ENCODE measurements around the gene NFATC2.
"Not testable (repeated sequence)": the region's sequence is repeated elsewhere in the genome, so short reads cannot be mapped to it uniquely, and the experiment has no call there.

Gene NFATC2

GRCh38 chr20:51541189-51542032 lies 1.1 kb downstream of the NFATC2 start:
- Histone ChIP-seq H3K4me1 (ENCODE audit: control insufficient read depth, insufficient read depth, low read length) (peaks cover 10% of the 10 kb centered on the region), H3K36me3 (ENCODE audit: control insufficient read depth, insufficient read depth, low read length) (no peaks in the 10 kb centered on the region), H3K27me3 (ENCODE audit: control insufficient read depth, insufficient read depth, low read length, poor library complexity, severe bottlenecking) (peaks cover 39% of the 10 kb centered on the region), H3K4me3 (ENCODE audit: insufficient read depth, low read depth, low read length) (no peak overlapping the region), H3K27ac (ENCODE audit: insufficient read depth, low read depth, low read length, poor library complexity, severe bottlenecking) (no peak overlapping the region), H3K9me3 (ENCODE audit: control insufficient read depth, low read length) (no peaks in the 10 kb centered on the region)
- WGBS, 2 experiments: 50% methylated on average over 12 to 13 of the region's 13 CpGs

DNA sequence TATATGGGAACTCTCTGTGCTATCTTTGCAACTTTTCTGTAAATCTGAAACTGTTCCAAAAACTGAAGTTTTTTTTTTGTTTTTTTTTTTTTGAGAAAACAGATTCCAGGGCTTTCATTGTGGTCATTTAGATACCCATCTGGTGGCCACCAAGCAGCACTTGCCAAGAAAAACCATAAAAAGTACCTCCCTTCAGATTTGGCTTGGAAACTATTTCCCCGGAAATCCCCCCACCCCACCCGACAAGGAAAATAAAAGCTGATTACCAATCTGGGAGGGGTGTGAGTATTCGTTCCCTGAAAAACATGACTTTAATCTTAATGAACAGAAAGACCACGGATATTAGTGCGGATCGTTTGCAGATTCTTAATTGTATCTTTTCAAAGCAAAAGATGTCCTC lies 1.9 kb downstream of the NFATC2 start:
- H3K27me3 ChIP-seq (ENCODE audit: control insufficient read depth, insufficient read depth, low read length, poor library complexity, severe bottlenecking): peaks cover 34% of the 10 kb centered on the region
- peaks cover 10% of the 10 kb centered on the region for H3K4me1 ChIP-seq (ENCODE audit: control insufficient read depth, insufficient read depth, low read length)
- no peak overlapping the region for H3K4me3 ChIP-seq (ENCODE audit: insufficient read depth, low read depth, low read length)
- no peaks in the 10 kb centered on the region for H3K9me3 ChIP-seq (ENCODE audit: control insufficient read depth, low read length)
- no peak overlapping the region for H3K27ac ChIP-seq (ENCODE audit: insufficient read depth, low read depth, low read length, poor library complexity, severe bottlenecking)
- 94 to 99% methylated on average over 6 of the region's 6 CpGs for WGBS, 2 experiments
- no peaks in the 10 kb centered on the region for H3K36me3 ChIP-seq (ENCODE audit: control insufficient read depth, insufficient read depth, low read length)

GRCh38 chr20:51540074-51540473 lies 2.4 kb downstream of the NFATC2 start:
- peaks cover 29% of the 10 kb centered on the region for H3K27me3 ChIP-seq (ENCODE audit: control insufficient read depth, insufficient read depth, low read length, poor library complexity, severe bottlenecking)
- H3K4me3 ChIP-seq (ENCODE audit: insufficient read depth, low read depth, low read length); H3K27ac ChIP-seq (ENCODE audit: insufficient read depth, low read depth, low read length, poor library complexity, severe bottlenecking); H3K4me1 ChIP-seq (ENCODE audit: control insufficient read depth, insufficient read depth, low read length); H3K9me3 ChIP-seq (ENCODE audit: control insufficient read depth, low read length); H3K36me3 ChIP-seq (ENCODE audit: control insufficient read depth, insufficient read depth, low read length): not testable (repeated sequence)
- WGBS, 2 experiments: 70 to 76% methylated on average over 6 of the region's 7 CpGs

DNA sequence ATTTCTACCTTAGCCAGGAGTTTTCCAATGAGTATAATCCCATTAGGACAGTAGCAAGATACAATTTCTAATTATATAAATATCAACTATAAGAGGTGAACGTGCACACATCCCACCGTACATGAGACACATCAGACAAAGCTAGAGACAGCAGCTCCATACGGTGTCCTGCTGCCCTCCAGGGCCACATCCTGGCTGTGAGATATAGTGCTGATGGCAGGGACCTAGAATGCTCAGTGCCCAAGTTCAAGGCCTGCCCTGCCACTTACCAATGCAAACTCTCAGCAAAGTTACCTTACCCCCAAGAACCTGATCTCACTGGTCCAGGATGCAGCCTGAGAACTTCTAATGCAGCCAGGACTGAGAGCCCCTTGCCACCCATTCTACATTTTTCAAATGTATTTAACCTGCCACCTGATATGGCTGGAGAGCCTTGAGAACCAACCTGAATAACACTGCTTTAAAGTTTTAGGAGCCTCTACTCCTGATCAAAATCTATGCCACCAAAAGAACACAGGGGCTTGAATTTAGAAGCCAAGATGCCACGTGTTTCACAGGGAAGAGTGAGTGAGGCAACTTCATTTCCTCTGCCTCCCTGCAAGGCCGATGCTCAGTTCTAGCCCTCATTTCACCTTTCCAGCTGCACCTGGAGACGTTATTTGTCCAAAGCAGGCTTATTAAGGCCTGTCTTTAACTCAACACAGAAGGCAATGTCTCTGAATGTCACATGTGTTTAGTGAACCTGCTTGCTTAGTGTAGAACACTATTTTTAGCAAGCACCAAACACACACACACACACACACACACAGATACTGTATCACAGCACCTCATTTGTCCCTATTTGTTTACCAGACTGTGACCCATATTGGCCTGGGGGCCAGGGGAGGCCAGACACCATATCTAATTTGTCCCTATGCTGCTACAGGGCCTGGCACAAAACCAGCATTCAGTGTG lies 6.1 kb downstream of the NFATC2 start:
- no peak overlapping the region for H3K27ac ChIP-seq (ENCODE audit: insufficient read depth, low read depth, low read length, poor library complexity, severe bottlenecking)
- no peaks in the 10 kb centered on the region for H3K36me3 ChIP-seq (ENCODE audit: control insufficient read depth, insufficient read depth, low read length)
- peaks cover 6% of the 10 kb centered on the region for H3K4me1 ChIP-seq (ENCODE audit: control insufficient read depth, insufficient read depth, low read length)
- no peak overlapping the region for H3K4me3 ChIP-seq (ENCODE audit: insufficient read depth, low read depth, low read length)
- H3K9me3 ChIP-seq (ENCODE audit: control insufficient read depth, low read length): no peaks in the 10 kb centered on the region
- 86 to 90% methylated on average over 6 of the region's 6 CpGs for WGBS, 2 experiments
- no peaks in the 10 kb centered on the region for H3K27me3 ChIP-seq (ENCODE audit: control insufficient read depth, insufficient read depth, low read length, poor library complexity, severe bottlenecking)

DNA sequence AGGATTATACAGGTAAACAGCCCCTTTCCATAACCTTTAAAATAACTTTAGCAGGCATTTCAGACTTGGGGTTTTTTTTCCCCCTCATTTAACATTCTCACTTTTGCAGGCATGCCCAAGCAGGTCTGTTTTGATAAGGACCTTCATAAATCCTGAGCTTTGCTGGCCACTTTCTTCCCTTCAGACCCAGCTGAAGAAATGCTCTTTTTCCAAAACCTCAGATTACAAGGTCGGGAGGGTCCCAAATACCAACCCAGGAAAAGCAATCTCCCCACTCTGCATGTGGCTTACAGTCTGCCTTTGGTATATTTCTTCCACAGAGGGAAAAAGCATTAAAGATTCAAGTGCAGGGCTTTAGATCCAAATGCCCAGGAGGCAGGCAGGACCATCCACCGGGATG lies 6.8 kb downstream of the NFATC2 start:
- WGBS, 2 experiments: 83 to 93% methylated on average over 2 of the region's 2 CpGs
- Histone ChIP-seq H3K36me3 (ENCODE audit: control insufficient read depth, insufficient read depth, low read length) (no peaks in the 10 kb centered on the region), H3K4me3 (ENCODE audit: insufficient read depth, low read depth, low read length) (no peak overlapping the region), H3K27ac (ENCODE audit: insufficient read depth, low read depth, low read length, poor library complexity, severe bottlenecking) (no peak overlapping the region), H3K27me3 (ENCODE audit: control insufficient read depth, insufficient read depth, low read length, poor library complexity, severe bottlenecking) (no peaks in the 10 kb centered on the region), H3K4me1 (ENCODE audit: control insufficient read depth, insufficient read depth, low read length) (peaks cover 3% of the 10 kb centered on the region), H3K9me3 (ENCODE audit: control insufficient read depth, low read length) (no peaks in the 10 kb centered on the region)

DNA sequence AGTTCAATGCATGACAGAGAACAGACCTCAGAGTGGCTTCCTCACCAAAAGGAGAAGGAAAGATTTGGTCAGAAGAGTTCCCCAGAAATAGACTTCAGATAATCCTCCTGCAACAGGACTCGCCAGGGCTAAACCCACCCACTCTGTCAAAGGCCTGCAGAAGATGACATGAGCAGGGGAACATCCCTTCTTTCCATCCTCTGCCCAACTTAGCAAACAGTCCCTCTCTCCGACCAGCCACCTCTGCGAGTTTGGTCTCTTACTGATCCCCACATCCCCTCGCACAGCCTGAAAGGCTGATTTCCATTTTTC lies 7.5 kb downstream of the NFATC2 start:
- H3K9me3 ChIP-seq (ENCODE audit: control insufficient read depth, low read length): no peaks in the 10 kb centered on the region
- H3K27me3 ChIP-seq (ENCODE audit: control insufficient read depth, insufficient read depth, low read length, poor library complexity, severe bottlenecking): no peaks in the 10 kb centered on the region
- 82 to 83% methylated on average over 4 of the region's 4 CpGs for WGBS, 2 experiments
- no peak overlapping the region for H3K4me3 ChIP-seq (ENCODE audit: insufficient read depth, low read depth, low read length)
- H3K4me1 ChIP-seq (ENCODE audit: control insufficient read depth, insufficient read depth, low read length): peaks cover 3% of the 10 kb centered on the region
- peak overlapping the region; percentile 48 for H3K27ac ChIP-seq (ENCODE audit: insufficient read depth, low read depth, low read length, poor library complexity, severe bottlenecking)
- H3K36me3 ChIP-seq (ENCODE audit: control insufficient read depth, insufficient read depth, low read length): no peaks in the 10 kb centered on the region

GRCh38 chr20:51533291-51534172 lies 9.0 kb downstream of the NFATC2 start:
- 86 to 88% methylated on average over 19 of the region's 19 CpGs for WGBS, 2 experiments

DNA sequence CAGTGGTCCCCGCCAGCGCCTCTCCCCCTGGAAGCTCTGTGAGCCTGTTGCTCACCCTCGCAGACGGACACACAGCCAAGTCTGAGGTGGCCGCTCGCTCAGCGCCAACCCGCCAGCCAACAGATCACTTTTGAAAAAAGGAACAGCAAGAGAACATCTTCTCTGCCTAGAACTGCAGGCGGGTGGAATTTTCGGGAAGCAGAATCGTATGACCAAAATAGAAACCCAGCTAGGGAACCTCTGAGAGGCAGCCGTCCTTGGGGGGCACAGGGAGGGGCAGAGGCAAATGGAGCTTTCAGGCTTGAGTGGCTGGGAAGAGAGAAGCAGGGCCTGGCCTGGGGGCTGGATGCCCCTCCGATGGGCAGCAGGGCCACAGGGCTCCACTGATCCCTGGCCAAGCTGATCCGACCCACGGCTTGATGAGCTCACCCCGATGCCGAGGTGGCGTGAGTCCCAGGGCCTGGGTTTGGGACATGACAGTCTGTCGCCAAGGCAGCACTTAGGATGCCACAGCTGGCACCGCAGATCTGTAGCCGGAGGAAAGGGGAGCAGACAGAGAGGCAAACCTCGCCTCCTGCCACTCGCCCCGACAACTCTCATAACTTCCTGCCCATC lies 9.8 kb downstream of the NFATC2 start:
- H3K36me3 ChIP-seq (ENCODE audit: control insufficient read depth, insufficient read depth, low read length): no peaks in the 10 kb centered on the region
- peak overlapping the region; percentile 38 for H3K27ac ChIP-seq (ENCODE audit: insufficient read depth, low read depth, low read length, poor library complexity, severe bottlenecking)
- no peak overlapping the region for H3K4me3 ChIP-seq (ENCODE audit: insufficient read depth, low read depth, low read length)
- WGBS, 2 experiments: 93% methylated on average over 24 of the region's 24 CpGs
- H3K4me1 ChIP-seq (ENCODE audit: control insufficient read depth, insufficient read depth, low read length): peaks cover 3% of the 10 kb centered on the region
- H3K9me3 ChIP-seq (ENCODE audit: control insufficient read depth, low read length): no peaks in the 10 kb centered on the region
- H3K27me3 ChIP-seq (ENCODE audit: control insufficient read depth, insufficient read depth, low read length, poor library complexity, severe bottlenecking): no peaks in the 10 kb centered on the region

More at GRCh38 chr20:51533291-51534172, 9.0 kb downstream of the NFATC2 start:
- Histone ChIP-seq H3K36me3 (ENCODE audit: control insufficient read depth, insufficient read depth, low read length) (no peaks in the 10 kb centered on the region), H3K4me1 (ENCODE audit: control insufficient read depth, insufficient read depth, low read length) (peaks cover 3% of the 10 kb centered on the region), H3K27me3 (ENCODE audit: control insufficient read depth, insufficient read depth, low read length, poor library complexity, severe bottlenecking) (no peaks in the 10 kb centered on the region), H3K27ac (ENCODE audit: insufficient read depth, low read depth, low read length, poor library complexity, severe bottlenecking) (no peak overlapping the region), H3K9me3 (ENCODE audit: control insufficient read depth, low read length) (no peaks in the 10 kb centered on the region), H3K4me3 (ENCODE audit: insufficient read depth, low read depth, low read length) (no peak overlapping the region)

DNA sequence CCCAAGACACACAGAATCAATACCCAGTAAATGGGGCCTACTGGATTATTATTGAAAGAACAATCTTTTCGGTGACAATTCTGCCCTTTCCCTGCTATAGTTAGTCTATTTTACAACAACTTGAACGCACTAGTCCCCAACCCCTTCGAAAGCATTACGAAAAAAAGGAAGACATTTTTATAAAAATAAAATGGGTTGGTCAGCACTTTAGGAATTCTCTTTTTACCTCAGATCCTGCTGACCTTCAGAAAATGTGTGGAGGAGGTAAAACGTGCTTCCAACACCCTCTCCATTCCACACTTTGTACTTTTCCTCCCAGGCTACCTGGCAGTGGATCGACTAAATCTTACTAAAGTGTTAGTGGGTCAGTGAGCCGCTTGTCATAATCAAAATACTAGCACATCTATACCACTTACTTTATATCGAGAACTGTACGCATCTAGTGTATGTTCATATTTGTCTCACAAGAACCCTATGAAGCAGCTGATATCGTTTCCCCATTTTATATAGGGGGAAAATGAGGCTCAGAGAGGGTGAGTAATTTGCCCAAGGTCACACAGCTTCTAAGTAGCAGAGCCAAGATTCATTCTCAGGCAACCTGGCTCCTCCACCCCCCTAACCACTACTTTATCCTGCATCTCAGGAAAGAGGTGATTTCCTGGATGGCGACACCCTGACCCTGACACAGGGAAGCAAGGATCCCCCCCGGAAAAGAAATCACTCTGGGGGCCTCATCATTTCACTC lies 10.6 kb downstream of the NFATC2 start:
- Histone ChIP-seq H3K36me3 (ENCODE audit: control insufficient read depth, insufficient read depth, low read length) (no peaks in the 10 kb centered on the region), H3K4me3 (ENCODE audit: insufficient read depth, low read depth, low read length) (no peak overlapping the region), H3K4me1 (ENCODE audit: control insufficient read depth, insufficient read depth, low read length) (peaks cover 3% of the 10 kb centered on the region), H3K27ac (ENCODE audit: insufficient read depth, low read depth, low read length, poor library complexity, severe bottlenecking) (no peak overlapping the region), H3K27me3 (ENCODE audit: control insufficient read depth, insufficient read depth, low read length, poor library complexity, severe bottlenecking) (no peaks in the 10 kb centered on the region), H3K9me3 (ENCODE audit: control insufficient read depth, low read length) (no peaks in the 10 kb centered on the region)
- WGBS, 2 experiments: 92 to 95% methylated on average over 10 to 12 of the region's 12 CpGs
